ENCODE measurements around the gene CASZ1. TPM values are rescaled to one million over a fixed set of nuclear protein-coding genes. Genes with fewer than 3 reads are reported as not detected.

Gene CASZ1
- total RNA-seq, 4 donors from 2014 or later: 0.88 to 6.8 (median 1.7) TPM

DNA sequence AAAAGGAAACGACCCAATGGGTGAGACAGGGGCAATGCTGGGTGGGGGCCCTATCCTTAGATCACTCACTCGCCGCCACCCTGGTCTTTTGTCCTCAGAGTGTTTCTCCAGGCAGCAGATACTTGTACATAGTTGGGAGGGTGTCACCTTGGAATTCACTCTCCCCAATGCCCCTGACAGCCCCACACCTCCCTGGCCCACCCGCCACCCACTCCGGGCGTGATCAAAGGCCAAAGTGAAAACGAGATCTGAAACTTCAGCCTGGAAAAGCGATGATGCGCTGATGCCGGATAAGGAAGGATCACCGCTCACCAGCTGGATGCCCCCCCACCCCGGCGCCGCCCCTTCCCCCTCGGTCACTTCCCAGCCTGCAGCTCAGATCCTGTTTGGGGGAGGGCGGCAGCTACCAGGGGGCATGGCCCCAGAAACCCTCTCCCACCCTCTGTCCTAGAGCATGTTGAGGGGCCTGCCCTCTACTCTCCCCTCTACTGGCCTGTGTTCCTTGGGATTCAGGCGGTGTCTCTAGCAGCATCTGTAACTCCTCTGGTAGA lies 33.6 kb upstream of the CASZ1 start:
- TF ChIP-seq, protein P1, sequence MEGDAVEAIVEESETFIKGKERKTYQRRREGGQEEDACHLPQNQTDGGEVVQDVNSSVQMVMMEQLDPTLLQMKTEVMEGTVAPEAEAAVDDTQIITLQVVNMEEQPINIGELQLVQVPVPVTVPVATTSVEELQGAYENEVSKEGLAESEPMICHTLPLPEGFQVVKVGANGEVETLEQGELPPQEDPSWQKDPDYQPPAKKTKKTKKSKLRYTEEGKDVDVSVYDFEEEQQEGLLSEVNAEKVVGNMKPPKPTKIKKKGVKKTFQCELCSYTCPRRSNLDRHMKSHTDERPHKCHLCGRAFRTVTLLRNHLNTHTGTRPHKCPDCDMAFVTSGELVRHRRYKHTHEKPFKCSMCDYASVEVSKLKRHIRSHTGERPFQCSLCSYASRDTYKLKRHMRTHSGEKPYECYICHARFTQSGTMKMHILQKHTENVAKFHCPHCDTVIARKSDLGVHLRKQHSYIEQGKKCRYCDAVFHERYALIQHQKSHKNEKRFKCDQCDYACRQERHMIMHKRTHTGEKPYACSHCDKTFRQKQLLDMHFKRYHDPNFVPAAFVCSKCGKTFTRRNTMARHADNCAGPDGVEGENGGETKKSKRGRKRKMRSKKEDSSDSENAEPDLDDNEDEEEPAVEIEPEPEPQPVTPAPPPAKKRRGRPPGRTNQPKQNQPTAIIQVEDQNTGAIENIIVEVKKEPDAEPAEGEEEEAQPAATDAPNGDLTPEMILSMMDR (IDR thresholded peaks at IDR 0.05; ENCODE audit: low read depth): no peak

DNA sequence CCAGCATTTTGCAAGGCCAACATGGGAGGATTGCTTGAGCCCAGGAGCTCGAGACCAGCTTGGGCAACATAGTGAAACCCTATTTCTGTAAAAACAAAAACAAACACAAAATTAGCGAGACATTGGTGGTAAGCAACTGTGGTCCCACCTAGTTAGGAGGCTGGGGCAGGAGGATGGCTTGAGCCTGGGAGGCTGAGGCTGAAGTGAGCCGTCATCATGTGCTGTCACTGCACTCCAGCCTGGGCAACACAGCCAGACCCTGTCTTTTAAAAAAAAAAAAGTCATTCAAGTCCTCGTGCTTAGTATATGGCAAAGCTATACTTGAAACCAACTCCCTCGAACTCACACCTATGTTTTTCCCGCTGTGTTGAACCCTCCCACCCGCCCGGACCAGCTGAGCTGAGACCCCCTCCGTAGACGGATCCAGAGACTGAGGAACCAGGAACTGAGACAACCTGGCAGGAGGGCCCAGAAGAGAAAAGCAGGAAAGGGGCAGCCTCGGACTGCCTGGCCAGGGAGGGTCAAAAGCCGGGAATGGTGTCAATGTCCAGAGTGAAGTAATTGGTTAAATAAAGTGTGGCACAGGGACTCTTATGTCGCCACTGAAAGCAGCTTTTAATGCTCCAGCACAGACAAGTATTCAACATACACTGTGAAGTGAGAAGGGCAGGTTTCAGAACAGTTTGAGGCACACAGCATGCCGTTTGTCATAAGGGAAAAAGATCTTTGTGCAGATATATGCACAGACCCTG lies 32.8 kb upstream of the CASZ1 start:
- TF ChIP-seq, protein P1 (IDR thresholded peaks at IDR 0.05; ENCODE audit: low read depth): no peak

DNA sequence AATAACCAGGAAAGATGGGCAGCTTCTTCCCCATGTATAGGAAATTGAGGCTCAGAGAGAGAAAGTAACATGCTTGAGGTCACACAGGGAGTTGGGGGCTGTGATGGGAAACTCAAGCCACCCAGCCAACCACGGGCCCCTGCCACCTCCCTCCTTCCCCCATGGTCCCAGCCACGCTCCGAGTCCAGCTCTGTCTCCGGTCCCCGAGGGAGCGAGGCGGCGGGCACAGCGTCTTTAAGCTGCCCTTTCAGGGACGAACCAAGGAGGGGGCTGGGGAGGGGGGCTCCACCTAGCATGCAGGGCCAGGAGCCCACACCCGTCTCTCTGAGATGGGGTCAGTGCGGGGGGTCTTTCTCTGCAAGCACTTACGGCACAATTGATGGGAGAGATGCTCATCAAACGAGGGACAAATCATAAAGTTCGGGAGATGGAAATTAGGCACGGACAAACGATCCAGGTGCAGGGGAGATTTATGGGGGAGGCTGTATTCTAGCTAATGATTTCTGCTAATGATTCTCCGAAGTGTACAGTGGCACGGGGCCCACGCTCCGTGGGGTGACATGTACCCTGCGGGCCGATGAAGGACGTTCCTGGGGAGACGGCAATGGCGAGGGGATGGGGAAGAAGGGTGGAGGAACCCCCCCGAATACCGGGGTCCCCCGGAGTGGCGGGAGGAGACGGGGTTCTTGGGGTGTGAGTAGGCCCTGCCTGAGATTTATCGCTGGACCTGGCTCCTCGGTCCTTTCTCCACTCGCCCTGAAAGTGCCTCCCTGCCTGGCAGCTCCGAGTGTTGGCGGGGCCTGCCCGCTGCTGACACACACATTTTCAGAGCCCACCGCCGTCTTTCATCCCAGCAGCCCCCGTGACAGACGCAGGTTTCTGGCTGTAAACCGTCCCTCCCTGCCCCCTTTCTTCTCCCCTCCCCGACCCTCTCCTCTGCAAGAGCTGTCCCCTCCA lies 31.2 kb upstream of the CASZ1 start:
- TF ChIP-seq, protein P1 (IDR thresholded peaks at IDR 0.05; ENCODE audit: low read depth): no peak

DNA sequence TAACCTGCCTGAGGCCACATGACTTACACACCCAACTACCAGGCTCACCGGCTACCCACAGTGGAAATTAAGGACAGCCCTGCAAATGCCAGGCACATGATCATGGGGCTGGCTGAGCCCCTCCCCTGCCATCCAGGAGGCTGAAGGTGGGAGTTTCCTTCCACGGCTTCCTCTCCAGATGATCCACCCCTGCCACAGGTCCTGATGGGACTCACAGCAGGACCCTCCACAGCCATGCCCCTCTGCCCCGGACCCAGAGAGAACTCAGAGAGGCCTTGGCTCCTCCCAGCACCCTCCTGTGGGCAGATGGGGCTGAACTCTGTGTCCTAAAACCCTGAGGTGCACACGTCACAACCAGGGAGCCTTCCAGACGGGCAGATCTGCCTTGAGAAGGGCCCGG lies 29.1 kb upstream of the CASZ1 start:
- TF ChIP-seq, protein P1 (IDR thresholded peaks at IDR 0.05; ENCODE audit: low read depth): no peak

DNA sequence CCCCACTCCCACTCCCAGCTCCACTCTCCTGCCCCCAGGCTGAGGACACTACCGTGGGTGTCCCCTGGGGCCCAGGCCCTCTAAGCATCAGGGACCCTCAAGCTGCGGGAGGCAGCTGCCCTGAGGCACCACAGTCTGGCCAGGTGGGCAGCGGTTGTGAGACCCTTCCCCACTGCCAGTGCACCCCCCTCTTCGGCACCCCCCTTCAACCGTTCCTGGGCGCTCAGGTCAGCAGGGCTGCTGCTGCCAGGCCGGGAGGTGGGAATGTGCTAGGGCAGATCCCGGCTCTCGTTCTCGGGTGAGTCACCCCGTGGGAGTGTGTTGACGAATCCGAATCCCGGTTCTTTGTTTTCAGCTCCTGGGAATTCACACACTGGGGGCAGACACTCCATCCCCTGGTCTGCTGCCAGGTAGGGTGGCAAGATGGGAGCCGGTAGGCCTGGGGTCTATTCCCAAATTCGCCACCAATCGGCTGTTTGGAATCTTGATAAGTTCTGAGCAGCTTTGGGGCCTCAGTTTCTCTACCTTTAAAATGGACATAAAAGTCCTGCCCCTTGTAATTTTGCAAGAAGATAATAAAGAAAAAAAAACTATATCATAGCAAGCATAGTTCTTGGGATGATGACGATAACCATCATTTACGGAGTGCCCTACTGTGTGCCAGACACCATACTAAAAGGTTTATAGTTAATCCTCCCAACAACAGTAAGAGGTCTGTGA lies 28.5 kb upstream of the CASZ1 start:
- TF ChIP-seq, protein P1 (IDR thresholded peaks at IDR 0.05; ENCODE audit: low read depth): no peak

DNA sequence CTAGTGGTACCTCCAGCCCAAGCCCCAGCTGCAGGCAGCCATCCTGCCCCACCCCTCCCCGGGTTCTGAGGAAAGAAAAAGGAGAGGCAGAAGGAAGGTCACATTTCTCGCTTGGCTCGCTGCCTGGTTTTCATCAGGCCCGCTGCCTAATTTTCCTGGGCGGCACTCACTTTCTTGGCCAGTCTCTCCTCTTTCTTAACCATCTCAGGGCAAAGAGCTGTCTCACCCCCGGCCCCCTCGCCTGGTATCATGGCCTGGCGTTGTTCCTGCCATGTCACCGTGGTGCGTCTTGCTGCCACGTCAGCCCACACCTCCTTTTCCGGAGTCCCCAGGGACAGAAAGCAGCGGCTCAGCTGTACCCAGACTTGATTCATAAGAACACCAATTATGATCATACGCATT lies 26.6 kb upstream of the CASZ1 start:
- TF ChIP-seq, protein P1 (IDR thresholded peaks at IDR 0.05; ENCODE audit: low read depth): no peak
